SW 1271 (cell line): ENCODE data around the gene MIA.
"Not testable (repeated sequence)": the region's sequence is repeated elsewhere in the genome, so short reads cannot be mapped to it uniquely, and the experiment has no call there.

Experiments
- DNase-seq, 2 experiments: peaks; one replicate each; lab custom pipeline; 2025; lab: John Stamatoyannopoulos, UW

Gene MIA

DNA sequence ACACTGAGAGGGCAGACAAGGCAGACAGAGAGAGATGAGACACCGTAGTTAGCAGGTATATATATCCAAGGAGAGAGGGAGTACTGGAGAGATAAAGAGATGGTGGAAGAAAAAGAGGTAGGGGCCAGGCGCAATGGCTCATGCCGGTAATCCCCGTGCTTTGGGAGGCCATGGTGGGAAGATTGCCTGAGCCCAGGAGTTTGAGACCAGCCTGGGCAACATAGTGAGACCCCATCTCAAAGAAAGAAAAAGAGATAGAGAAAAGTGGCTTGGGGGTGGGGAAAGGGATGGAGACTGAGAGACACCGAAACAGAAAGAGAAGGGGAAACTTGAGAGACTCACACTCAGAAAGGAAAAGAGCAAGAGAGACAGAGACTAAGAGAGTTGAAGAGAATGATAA is 5.3 kb downstream of the MIA start:
- no peak for DNase-seq

DNA sequence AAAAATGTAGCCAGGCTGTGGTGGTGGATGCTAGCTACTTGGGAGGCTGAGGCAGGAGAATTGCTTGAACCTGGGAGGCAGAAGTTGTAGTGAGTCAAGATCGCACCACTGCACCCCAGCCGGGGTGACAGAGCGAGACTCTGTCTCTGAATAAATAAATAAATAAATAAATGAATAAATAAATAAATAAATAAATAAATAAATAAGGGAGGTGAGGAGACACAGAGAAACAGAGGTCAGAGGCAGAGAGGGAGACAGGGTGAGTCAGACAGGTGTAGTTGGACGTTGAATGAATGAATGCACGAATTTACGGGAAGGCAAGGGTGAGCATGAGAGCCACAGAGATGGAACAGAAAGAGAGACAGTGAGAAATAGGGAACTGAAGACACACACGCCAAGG is 5.8 kb downstream of the MIA start:
- no peak for DNase-seq

DNA sequence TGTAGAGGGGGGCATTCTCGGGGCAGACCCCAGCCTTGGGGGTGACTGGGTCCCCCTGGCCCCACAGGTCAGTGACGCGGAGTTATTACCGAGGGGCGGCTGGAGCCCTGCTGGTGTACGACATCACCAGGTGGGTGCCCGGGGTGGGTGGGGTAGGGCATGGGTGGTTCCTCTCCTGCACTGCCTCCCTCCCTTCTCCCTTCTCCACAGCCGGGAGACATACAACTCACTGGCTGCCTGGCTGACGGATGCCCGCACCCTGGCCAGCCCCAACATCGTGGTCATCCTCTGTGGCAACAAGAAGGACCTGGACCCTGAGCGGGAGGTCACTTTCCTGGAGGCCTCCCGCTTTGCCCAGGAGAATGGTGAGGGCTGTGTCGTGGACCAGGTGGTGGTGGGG is 8.4 kb downstream of the MIA start:
- no peak for DNase-seq

DNA sequence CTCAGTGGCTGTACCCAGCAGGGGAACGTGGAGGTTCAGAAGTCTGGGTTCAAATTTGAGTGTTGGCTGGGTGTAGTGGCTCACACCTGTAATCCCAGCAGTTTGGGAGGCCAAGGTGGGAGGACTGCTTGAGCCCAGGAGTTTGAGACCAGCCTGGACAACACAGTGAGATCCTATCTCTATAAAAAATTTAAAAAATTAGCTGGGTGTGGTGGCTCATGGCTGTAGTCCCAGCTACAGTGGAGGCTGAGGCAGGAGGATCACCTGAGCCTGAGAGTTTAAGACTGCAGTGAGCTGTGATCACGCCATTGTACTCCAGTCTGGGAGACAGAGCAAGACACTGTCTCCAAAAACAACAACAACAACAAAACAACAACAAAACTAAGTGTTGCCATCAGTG is 8.8 kb downstream of the MIA start:
- DNase-seq: not testable (repeated sequence)

DNA sequence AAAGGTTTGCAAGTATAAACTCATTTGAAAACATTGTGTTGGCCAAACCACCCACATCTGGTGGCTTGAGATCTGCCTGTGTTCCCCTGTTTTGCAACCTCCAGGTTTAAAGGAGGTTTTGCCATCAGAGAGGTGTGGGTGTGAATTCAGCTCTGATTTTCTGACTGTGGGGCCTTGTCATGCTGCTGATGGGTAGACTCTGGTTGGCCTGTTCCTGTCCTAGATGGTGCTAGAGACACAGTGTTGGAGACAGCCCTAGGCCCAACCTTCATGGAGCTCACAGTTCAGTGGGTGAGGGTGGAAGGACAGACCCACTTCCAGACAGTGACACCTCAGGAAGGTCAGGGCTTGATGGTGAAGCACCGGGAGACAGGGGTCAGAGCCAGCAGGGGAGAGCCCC is 10.2 kb downstream of the MIA start:
- no peak for DNase-seq

DNA sequence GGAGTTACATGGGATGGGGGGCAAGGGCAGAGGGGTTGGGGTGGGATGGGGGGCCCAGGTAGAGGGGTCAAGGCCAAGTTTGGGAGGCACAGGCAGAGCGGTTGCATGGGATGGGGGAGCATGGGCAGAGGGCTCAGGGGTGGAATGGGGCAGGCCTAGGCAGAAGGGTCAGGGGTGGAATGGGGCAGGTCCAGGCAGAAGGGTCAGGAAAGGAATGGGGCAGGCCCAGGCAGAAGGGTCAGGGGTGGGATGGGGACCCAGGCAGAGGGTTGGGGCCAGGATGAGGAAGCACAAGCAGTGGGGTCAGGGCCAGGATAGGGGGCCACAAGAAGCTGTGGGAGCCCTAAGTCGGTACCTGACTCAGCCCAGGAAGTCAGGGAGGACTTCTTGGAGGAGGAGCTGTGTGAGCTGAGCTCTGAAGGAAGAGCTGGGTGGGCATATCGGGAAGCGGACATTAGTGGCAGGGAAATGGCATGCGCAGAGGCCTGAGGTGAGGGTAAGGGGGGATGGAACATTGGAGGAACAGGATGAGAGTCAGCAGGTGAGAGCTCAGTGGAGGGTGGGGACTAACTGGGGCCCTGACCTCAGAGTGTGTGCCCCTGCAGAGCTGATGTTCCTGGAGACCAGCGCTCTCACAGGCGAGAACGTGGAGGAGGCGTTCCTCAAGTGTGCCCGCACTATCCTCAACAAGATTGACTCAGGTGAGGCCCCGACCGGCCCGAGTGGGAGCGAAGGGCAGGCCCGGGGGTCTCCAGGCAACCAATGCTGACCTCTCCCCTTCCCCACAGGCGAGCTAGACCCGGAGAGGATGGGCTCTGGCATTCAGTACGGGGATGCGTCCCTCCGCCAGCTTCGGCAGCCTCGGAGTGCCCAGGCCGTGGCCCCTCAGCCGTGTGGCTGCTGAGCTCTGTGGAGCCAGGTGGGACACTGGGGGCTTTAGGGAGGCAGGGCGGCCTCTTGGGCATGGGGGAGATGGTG is 11.0 kb downstream of the MIA start:
- no peak for DNase-seq

DNA sequence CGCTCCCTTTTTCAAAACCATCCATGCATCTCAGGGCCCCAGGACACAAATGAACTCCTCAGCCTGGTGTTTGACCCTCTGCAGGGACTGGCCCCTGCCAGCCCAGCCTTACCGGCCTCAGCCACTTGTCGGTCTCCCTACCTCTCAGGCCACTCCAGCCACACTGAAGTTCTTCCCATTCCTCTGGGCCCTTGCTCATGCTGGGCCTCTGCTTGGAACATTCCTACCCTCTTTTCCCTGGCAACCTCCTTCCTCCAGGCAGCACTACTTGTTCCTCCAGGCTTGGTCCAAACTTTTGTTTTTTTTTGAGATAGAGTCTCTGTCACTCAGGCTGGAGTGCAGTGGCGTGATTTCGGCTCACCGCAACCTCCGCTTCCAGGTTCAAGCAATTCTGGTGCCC is 16.0 kb downstream of the MIA start:
- DNase-seq: no peak

DNA sequence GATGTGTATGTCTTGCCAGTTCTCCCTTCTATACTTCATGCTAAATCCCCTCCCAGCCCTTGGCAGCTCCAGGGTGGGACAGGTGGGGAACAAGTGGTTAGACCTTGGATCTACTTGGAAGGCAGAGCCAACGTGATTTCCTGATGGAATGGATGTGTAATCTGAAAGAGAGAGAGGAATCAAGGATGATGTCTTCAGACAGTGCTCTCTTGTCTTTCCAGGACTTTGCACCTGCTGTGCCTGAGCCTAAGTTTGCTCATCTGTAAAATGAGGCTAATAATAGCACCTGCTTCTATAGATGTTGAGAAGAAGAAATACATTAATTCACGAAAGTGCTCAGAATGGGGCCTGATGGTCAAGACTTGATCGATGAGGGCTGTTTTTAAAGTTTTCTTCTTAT is 16.7 kb downstream of the MIA start:
- DNase-seq: no peak

DNA sequence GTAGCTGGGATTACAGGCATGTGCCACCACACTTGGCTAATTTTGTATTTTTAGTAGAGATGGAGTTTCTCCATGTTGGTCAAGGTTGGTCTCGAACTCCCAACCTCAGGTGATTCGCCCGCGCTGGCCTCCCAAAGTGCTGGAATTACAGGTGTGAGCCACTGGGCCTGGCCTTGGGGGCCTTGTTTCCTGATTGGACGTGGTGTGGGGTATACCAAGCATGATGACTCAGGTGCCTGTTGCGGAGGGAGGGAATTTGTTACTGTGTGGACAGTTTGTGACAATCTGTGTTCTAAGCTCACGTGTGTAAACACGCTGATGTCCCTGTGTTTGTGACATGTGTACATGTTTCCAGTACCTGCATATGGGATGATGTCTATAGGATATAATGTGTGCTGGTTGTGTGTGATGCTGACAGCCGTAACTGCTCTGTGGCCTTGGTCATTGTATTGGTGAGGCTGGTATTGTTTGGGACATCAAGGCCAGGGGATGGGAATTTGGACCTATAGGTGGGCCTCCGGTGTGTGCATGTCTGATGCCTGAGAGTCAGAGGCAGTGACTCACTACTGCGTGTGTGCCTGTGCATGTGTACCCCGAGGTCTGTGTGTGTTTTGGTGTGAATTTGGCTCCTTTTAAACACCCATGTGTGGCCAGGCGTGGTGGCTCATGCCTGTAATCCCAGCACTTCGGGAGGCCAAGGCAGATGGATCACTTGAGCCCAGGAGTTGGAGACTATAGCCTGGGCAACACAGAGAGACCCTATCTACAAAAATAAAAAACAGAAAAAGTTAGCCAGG is 22.0 kb downstream of the MIA start:
- no peak for DNase-seq

DNA sequence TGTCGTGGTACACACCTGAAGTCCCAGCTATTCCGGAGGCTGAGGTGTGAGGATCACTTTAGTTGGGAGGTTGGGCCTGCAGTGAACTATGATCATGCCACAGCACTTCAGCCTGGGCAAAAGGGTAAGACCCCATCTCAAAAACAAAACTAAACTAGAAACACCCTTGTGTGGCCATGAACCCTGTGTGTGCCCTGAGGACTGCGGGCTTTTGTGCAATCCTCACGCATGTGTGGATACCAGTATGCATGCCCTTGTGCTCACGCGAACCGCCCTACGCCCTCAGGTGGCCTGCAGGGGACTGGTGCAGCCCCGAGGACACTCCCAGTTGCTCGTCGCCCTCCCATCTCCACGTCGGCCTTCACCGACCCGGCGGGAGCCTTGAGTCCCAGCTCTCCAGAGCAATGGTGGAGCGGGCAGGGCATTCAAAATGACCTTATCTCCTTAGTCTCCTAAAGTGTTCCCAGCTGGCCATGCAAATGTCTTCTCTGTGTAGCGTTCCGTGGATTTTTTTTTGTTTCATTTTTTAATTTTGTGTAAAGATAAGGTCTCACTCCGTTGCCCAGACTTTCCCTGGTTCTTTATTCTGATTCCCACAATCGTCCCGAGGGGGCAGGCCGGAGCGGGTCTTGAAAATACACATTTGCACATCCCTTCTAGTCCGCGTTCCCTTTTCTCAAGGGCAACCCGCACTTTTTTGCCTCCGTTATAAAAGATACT is 22.8 kb downstream of the MIA start:
- peak; percentile 10 to 40 for DNase-seq

DNA sequence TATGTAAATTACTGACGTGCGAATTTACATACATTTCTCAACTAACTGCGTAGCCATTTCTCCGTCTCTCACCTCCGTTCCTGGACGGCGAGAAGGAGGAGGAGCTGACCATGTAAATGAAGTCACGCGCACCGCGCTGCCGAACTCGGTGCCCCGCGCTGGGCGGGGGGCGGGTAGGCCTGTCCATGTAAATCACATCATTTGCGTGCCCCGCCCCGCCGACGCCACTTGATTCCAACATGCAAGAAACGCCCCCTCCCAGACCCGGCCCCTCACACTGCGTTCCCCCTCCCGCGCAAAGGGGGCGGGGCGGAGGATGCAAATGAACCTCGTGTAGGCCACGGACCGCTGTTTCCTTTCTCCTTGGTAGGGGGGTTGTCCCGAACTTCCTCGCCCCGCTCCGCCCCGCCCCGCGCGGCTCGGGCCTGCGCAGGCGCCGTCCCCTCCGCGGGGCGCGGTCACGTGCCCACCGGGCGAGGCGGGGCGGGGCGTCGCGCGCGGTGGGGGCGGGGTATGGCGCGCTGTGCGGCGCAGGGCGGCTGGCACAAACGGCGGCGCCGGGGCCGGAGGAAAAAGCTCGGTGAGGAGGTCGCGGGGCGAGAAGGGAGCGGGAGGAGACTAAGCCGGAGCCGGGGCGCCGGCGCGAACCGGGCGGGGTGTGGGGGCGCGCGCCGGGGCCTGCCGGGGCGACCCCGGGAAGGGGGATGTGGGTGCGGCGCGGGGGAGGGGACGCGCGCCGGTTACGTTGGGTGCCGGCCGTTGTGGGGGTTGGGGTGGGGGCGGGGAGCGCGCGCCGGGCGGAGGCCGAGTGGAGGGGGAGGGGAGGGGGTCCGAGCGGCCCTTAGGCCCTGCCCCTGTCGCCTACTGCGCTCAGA is 23.6 kb downstream of the MIA start, which contains the start of gene EGLN2:
Gene EGLN2 (plus strand): TSS at position 509 of the 875 bp plus-strand sequence. CDS start 1,382 bp downstream, outside the sequence.
- peak; percentile 93 to 94 for DNase-seq

DNA sequence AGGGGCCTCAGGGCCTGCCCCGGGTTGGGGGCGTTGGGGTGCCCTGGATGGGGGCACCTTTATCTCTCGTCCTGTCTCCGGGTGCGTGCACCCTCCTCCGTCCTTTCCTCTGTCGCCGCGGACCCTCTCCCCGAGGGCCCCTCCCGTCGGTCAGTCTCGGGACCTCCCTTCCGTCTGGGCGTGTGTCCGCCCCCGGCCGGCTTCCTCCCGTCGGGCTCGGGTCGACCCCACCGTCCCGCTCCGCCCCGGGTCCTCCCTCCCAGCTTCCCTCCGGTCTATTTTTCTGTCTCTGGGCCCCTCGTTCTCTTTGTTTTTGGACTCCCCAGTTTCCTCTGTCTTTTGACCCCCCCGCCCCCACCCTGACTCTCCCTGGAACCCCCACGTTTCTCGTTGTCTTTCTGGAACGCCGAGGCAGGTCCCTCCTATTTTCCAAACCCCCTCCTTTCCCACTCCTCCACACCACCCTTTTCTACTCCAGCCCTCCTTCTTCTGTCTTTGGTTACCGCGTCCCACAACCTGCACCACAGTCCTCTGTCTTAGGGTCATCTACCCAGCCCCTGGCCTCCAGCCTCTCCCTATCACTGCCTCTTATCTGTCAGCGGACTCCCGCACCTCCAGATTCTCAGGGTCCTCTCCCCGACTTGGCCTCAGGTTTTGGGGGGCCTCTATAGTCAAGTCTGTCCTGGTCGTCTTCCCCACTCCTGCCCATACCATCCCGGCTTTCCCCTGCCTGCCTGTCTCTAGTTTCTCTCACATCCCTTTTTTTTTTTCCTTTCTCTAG is 24.4 kb downstream of the MIA start:
- no peak for DNase-seq

DNA sequence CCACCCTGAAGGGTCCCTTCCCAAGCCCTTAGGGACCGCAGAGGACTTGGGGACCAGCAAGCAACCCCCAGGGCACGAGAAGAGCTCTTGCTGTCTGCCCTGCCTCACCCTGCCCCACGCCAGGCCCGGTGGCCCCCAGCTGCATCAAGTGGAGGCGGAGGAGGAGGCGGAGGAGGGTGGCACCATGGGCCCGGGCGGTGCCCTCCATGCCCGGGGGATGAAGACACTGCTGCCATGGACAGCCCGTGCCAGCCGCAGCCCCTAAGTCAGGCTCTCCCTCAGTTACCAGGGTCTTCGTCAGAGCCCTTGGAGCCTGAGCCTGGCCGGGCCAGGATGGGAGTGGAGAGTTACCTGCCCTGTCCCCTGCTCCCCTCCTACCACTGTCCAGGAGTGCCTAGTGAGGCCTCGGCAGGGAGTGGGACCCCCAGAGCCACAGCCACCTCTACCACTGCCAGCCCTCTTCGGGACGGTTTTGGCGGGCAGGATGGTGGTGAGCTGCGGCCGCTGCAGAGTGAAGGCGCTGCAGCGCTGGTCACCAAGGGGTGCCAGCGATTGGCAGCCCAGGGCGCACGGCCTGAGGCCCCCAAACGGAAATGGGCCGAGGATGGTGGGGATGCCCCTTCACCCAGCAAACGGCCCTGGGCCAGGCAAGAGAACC is 25.1 kb downstream of the MIA start:
- DNase-seq: no peak

DNA sequence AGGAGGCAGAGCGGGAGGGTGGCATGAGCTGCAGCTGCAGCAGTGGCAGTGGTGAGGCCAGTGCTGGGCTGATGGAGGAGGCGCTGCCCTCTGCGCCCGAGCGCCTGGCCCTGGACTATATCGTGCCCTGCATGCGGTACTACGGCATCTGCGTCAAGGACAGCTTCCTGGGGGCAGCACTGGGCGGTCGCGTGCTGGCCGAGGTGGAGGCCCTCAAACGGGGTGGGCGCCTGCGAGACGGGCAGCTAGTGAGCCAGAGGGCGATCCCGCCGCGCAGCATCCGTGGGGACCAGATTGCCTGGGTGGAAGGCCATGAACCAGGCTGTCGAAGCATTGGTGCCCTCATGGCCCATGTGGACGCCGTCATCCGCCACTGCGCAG is 25.7 kb downstream of the MIA start:
- DNase-seq: no peak

DNA sequence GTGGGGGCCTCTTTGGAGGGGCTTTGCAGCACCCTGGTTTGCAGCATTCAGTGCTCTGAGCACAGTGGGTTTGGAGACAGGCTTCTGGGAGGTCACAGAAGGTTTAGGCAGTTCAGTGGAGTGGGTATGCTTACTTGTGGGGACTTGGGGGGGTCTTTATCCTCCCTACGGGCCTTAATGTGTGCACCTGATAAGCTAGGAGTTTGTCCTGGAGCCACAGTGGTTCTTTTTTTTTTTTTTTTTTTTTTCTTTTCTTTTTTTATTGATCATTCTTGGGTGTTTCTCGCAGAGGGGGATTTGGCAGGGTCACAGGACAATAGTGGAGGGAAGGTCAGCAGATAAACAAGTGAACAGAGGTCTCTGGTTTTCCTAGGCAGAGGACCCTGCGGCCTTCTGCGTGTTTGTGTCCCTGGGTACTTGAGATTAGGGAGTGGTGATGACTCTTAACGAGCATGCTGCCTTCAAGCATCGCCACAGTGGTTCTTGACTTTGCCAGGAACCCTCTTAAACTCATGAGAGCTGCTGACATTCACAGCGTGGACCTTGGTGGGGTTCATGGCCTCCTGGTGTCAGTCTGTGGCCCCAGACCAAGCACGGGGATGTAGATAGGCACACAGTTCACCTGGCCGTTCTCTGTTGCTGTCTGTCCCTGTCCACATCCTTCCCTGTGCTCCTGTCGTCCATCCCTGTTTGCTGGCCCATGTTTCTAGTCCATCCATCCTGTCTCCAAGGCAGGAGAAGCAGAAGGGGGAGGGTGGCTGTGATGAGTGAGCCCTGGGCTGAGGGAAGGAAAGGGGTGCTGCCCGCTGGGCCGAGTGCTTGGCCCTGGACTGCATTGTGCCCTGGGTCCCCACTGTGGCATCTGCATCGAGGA is 26.3 kb downstream of the MIA start:
- DNase-seq: no peak

DNA sequence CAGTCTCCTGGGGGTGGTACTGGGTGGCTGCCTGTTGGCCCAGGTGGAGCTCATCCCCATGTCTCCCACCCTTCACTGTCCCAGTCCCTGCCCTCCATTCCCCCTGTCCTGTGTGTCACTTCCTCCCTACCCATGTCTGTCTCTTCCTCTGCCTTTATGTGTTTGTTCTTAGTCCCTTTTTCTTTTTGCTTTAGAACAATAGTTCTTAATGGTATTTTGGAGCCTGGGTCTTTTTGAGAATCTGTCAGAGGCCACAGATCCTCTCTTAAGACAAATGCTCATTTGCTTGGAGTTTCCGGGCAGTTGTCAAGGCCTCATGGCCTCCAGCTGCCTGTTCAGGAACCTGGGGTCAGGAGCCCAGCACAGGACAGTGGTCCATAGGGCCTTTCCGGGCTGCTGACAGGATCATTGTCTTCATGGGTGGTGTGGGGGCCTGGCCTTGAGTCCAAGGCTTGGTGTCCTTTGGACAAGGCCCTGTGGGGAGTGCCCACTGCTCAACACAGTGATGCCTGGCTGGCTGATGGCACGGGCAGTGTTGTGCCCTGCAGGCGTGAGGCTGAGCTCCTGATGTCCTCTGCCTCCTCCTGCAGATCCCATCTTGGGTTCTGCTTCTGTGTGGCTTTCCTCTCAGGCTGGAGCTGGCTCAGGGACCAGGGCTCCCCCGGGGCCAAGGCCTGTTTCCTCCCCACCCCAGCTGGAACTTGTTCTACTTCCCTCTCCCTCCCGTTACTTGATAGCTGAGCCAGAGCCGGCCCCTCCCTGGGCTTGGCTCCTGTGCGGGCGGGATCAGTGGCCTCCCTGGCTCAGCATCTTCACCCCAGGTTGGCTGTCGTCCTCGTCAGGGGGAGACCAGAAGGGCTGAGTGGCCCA is 27.2 kb downstream of the MIA start:
- no peak for DNase-seq

DNA sequence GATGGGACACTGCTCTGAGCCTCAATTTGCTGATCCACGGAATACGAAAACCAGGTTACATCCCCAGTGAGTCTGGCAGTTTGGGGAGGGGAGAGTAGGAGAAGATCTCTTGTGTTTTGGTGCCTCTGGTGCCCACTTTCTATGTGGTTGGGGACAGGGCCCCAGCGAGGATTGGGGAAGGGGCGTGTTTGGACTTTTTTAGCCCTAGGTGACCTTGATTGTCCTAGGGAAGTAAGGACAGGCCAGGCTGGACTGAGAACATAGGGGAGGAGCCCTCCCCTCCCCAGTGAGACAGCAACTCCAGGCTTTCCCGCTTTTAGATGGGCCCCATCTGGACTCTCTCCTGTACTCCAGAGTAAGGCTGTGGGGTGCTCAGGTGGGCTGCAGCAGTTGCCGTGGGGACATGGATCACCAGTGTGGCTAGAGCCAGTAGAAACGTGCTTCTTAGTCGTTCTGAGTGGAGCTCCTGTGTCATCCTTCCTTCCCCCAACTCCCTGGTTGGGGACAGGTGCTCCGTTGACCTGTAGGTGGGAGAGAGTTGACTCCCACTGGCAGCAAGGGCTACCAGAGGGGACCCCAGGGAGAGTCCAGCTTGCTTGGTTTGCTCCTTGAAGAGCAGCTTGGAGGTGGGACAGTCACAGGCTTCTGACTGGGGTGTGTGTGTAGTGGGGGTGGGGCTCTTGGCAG is 28.0 kb downstream of the MIA start:
- no peak for DNase-seq
